ENCODE results near the gene ZDHHC7.

Gene ZDHHC7

DNA sequence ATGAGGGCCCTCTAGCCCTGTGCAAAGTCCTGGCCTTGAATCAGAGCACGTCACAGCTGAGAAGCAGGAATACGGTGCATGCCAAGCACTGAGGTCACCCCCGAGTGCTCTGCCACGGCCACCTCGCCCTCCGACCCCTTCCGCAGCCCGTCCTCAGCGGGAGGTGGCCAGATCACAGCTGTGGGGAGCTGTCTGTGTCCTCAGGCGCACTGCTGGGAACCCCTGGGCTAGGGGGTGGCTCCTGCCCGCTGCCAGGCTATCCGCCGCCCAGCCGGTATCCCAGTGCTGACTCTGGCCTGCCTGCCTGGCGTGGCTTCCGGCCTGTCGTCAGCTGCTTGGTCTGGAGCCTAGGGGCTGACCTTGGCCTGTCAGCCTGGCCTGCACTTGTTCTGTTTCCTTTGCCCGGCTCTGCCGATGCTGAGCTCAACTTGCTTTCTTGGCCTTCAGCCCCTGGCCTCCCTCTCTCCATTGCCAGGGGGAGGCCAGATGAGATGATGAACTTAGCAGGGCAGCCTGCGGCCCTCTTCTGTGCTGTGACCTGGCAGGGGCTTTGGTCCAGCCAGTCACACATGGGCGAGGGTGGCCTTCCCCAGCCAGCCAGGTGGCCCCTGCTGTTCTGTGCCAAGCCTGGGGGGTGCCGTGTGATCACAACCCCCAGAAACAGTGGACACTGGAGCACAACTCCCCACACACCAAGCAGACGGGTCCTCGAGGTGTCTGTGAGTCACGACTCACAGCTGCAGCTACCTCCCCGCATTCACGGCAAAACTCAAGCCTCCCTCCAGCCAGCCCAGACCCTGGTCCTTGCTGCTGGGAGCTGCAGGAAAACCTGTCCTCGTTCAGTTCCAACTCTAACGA lies 77.3 kb downstream of the ZDHHC7 start:
- DNase-seq = no peak

DNA sequence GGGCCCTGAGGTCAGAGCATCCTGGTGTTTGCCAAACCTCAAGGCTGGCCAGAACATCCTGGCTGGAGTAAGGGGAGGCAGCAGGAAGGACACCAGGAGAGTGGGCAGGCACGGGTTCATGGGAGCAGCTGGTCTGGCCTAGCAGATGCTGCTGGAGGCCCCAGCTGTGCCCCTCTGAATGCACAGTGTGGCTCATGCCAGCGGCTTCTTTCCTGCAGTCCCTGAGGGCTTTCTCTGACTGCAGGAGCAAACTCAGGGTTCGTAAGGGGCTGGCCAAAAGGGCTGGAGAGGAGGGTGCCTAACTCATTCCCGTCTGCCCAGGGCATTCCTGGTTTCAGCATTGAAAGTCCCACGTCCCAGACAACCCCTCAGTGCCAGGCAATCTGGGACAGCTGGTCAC lies 78.7 kb downstream of the ZDHHC7 start:
- DNase-seq = no peak

DNA sequence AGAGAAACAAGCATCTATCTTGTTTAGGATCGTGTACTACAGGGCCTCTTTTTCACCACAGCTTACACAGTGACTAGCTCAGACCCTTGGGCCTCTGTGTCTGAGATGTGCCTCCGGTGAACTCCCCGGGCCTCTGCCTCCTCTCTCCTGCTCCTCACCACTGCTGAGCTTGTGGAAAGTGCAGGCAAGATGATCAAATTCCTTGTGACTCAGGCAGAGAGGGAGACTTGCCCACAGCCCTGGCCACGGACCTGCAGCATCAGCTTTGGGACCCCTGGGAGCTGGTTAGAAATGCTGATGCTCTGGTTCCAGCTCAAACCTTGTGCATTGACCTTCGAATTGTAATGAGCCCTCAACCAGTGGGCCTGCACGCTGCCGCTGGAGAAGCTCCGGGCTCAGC lies 79.8 kb downstream of the ZDHHC7 start:
- no peak for DNase-seq

- DNase-seq = no peak
Measured at GRCh38 chr16:84931107-84931494, 80.2 kb downstream of the ZDHHC7 start.

DNA sequence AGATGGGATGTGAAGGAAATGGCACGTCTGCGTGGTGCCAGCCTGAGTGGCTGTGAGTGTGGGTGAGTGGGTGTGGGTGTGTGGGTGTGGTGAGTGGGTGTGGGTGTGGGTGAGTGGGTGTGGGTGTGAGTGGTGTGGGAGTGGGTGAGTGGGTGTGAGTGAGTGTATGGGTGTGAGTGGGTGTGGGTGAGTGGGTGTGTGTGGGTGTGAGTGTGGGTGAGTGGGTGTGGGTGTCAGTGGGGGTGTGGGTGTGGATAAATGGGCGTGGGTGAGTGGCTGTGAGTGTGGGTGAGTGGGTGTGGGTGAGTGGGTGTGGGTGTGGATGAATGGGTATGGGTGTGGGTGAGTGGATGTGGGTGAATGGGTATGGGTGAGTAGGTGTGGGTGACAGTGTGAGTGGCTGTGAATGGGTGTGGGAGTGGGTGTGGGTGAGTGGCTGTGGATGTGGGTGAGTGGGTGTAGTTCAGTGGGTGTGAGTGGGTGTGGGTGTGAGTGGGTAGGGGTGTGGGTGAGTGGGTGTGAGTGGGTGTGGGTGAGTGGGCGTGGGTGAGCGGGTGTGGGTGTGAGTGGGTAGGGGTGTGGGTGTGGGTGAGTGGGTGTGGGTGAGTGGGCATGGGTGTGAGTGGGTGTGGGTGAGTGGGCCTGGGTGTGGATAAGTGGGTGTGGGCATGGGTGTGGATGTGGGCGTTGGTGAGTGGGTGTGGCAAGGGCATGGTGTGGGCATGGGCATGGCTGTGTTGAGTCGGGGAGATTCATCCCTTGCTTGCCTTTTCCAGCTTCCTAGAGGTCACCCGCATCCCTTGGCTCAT lies 80.8 kb downstream of the ZDHHC7 start:
- no peak for DNase-seq

- DNase-seq = no peak
Measured at GRCh38 chr16:84929421-84930297, 81.7 kb downstream of the ZDHHC7 start.

GRCh38 chr16:84928679-84929420 lies 82.5 kb downstream of the ZDHHC7 start:
- no peak for DNase-seq

- DNase-seq = no peak
Measured at GRCh38 chr16:84927621-84928591, 83.4 kb downstream of the ZDHHC7 start.

GRCh38 chr16:84926462-84926861 lies 84.9 kb downstream of the ZDHHC7 start:
- DNase-seq = no peak

DNA sequence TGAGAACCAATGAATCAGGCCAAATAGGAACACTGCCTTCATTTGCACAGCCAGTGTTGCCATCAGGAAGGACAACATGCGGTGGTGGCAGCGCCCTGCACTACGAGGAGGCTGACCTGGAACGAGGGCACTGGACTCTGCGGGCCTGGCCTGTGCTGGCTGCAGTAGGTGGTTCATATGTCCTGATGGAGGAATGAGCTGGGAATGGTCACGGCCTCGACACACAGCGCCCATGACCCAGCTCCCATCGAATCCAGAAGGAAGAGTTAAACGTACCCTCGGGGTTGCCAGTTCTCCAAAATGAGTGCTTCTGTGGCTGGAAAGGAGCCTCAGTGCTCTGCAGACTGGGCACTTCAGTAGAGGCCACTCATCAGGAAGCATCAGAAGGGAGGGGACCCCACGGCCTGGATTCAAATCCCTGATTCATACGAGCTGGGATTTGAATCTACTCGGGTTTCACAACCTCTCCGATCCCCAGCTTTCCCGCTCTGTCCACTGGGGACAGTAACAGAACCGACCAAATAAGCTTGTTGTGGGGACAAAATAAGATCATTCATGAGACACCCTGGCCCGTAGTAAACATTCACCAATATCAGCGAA lies 85.5 kb downstream of the ZDHHC7 start:
- DNase-seq = no peak

DNA sequence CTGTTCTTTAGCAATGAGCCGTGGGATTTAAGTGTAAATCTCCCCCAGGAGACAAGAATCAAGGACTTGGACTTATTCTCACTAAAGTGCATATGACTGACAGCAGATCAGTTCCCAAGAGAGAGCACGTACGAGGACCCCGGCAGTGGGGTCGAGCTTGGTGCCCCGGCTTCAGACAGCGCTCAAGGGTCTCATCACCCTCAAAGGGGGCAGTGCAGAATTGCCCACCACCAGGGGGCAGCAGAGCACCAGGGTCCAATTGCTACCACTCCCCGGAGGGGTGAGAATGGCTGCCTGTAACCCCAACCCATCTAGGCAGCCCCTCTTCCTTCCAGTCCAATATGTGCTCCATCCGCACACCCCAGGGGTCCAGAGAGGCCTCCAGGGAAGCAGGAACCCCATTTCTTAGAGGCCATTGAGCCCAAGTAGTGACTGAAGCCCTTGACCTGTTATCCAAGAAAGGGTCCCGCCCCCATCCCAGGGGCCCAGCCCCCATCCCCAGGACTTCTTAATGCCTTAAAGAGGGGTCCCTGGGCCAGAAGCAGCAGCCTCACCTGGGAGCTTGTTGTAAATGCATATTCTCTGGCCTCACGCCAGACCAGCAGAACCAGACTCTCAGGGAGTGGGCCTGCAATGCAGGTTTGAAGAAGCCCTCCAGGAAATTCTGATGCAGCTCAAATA lies 86.1 kb downstream of the ZDHHC7 start:
- peak; percentile 81 for DNase-seq

- no peak for DNase-seq
Measured at GRCh38 chr16:84924331-84925091, 86.8 kb downstream of the ZDHHC7 start.
